HG03175 (cell line): ENCODE measurements around the gene LYZL1.
"Not testable (repeated sequence)": the region's sequence is repeated elsewhere in the genome, so short reads cannot be mapped to it uniquely, and the experiment has no call there.

ENCODE experiments used
- ATAC-seq: cut with Tn5 transposase; IDR thresholded peaks from one replicate; pipeline ENCODE4 v1.9.1; 2021; ENCODE audit warnings: mild to moderate bottlenecking, moderate library complexity; ENCODE audit not compliant: unreplicated experiment

LYZL1 gene

DNA sequence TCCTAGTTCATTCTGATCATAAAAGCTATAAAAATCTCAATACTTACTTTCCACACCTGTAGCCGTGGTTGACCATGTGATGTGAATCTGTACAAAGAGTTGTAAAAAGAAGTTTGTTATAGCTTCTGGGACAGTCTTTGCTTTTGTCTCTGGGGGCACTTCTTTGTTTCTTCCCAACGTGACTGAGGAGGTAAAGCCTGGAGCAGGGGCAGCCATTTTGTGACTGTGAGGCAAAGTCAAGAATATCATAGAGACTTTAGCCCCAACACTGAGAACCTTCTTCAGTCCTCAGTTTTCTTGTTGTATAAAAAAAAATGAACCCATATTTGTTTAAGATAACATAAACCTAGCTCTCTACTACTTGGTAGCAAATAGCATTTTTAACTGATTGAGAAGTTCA lies 29.4 kb upstream of the LYZL1 start:
- ATAC-seq: no peak

DNA sequence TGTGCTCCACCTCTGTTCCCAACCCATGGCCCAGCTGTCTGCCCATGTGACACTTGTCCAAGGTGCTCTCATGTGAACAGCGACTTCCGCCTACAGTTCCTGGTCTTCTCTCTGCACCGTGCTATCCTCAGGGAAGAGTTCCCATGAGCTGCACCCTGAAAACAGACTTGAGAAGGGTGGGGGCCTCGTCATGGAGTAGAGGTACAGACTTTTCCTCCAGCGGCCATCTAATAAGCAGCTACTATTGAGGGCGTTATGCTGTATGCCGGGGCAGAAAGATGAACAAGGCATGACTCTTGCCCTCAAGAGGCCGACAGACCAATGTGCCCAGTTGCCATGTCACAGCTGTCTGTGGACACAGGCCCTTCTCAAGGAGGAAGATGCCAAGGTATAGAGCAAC lies 25.4 kb upstream of the LYZL1 start:
- ATAC-seq: no peak

DNA sequence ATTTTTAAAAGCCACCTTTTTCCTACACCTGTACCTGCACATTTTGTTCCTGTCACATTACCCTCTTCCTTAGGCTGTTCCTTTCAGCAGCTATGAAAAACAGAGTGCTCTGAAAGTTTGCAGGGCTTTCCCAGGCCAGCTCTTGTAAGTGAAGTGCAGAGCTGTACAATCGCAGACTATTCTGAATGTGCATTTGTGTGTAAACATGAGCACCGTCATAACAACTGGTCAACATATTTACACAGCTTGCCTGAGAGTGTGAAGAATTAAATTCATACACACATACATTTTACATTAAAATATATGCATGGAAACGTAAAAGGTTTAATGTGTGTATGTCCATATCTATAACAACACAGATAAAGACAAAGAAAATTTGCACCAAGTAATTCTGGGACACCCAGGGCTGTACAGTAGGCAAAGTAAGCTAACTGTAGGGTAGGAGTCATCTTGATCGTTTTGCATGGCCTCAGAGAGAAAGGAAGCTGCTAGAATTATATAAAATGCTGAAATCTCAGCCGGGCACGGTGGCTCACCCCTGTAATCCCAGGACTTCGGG lies 23.6 kb upstream of the LYZL1 start:
- ATAC-seq: no peak

DNA sequence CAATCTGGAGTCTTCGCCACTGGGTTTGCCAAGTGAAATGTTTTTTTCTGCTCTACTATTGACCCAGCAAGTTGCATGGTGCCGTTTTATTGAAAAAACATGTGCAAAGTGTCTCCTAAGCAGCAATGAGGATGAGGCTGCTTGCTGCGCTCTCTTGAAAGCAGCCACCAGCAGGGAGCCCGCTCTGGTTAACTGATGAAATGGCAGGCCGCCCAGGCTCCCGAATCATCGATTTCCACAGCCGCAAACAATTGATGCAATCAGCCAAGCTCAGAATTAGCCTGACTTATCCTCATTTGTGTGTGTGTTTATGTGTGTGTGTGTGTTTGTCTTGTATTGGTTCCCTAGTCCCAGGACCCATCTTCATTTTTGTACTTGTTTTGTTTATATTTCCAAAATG lies 22.2 kb upstream of the LYZL1 start:
- no peak for ATAC-seq

DNA sequence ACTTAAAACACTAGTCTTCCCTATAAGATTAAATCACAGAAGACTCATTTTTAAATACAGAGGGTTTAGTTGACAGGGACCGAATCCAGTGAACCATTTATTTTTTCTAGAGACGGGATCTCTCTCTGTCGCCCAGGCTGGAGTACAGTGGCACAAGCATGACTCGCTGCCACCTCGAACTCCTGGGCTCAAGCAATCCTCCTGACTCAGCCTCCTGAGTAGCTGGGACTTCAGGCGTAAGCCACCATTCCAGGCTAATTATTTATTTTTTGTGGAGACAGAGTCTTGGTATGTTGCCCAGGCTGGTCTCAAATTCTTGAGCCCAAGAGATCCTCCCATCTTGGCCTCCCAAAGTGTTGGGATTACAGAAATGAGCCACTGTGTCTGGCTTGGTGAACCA lies 20.9 kb upstream of the LYZL1 start:
- ATAC-seq: no peak

DNA sequence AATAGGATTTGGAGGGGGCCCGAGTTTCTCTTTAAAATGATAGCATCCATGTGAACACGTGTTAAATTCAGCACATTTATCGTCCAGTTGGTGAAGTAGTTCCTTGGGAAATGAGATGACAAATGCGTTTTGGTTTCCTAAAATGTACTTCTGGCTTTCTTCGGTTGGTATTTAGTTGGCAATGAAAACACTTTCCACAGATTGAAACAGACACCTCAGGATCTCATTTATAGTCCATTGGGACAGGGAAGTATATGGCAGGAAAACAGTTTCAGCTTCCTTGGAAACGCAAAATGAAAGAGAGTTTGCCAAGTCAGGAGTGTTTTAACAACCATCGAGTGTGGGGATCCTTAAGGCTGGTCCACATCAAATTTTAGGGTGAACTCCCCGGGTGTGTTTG lies 19.4 kb upstream of the LYZL1 start:
- no peak for ATAC-seq

DNA sequence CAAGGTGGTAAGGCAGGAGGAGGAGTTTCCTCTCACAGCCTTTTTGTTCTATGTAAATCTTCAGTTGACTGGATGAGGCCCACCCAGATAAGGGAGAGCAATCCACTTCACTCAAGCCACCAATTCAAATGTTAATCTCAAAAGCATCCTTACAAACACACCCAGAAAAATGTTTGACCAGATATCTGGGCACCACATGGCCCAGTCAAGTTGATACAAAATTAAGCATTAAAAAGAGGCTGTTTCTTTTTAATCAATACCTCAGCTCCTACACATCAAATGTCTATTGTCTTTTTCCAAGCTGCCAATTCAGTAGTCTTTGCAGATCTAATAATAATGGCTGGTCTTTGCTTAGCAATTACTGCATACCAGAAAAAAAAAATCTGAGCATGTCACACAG lies 18.0 kb upstream of the LYZL1 start:
- no peak for ATAC-seq

DNA sequence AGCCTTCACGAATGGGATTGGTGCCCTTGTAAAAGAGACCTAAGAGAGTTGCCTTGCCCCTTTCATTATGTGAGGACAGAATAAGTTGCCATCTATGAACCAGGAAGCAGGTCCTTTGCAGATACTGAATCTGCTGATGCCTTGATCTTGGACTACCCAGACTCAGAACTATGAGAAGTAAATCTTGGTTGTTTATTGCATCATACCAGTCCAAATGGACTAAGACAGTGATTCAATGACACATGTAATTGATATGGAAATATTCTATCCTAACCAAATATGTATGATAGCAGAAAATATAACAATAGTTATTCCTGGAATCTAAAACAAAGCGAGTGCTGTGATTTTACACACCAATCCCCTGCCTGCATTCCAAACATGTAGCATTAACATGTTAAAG lies 17.0 kb upstream of the LYZL1 start:
- no peak for ATAC-seq

DNA sequence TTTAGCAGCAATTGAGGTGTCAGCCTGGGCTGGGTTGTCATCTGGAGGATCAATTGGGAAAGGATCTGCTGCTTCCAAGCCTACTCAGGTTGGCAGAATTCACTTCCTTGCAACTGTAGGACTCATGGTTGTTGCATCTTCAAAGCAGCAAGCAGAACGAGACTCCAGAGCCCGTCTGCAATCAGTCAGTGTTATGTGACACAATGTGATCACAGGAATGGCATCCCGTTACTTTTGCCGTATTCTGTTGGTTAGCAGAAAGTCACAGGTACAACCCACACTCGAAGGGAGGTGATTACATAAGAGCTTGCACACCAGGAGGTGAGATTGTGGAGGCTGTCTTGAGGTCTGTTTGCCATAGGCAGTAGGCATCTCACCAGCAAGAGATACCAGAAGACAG lies 15.4 kb upstream of the LYZL1 start:
- ATAC-seq: no peak

DNA sequence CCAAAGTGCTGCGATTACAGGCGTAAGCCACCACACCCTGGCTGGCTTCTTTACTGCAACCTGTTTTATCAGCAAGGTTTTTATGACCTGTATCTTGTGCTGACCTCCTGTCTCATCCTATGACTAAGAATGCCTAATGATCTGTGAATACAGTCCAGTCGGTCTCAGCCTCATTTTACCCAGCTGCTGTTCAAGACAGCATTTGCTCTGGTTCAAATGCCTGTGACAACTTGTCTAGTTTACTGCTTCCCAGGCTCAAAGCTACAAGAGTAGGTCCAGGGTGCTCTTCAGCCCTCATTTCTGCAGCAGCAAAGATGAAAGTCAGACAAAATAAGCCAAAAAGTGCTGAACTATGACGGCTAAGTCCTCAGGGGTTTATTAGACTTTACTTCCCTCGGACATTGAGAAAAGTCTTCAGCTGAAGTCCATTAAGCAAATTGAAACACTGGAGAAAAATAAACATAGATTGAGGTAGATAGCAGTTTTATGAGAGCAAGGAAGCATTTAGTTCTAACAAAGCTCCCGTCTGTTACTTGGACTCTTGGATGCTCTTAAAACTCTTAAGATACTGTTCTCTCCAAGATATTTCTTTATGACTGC lies 12.5 kb upstream of the LYZL1 start:
- ATAC-seq: no peak

DNA sequence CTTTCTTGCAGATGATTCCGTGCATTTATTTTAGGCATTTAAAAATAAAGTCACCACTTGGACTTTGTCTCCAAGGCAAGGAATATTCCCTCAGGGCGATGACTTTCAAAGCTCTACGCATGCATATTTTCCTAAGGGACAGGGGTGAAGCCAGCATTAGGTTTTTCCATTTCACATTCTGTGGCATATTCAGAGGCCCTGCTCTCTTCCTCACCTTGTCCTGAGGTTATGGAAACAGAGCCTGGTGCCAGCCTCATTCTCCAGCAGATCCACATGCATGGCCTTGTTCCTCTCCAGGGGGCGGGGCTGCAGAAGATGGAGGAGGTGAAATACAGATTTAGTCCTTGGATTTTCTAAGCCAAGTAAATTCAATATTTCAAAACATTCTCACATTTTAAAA lies 11.6 kb upstream of the LYZL1 start:
- ATAC-seq: no peak

DNA sequence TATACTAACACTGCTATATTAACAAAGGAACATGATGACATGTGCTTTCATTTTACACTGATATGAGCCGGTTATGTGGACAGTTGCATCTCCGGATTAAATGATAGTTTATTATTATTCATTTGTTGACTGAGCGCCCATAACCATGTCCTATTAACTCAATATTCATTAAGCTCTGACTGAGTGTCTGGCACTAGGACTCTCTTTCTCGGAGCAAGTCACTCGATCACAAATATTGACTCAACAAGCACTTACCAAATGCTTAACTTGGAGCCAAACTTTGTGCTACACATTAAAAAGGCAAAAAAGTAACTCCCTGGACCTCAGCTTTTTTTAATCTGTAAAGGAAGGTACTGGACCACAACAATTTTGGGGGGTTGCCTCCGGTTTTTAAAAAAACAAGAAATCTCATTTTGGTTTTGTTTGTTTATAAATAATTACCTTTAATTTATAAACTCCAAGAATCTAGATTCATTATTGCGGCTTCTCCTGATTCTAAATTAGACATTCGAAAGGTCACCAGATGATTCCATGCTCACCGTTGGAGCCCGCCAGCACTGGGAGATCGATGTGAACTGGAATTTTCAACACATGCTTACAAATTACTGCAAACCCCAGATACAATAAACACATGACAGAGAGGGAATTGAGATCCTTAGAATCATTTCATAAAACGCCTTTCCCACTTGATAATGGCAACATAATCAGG lies 8.9 kb upstream of the LYZL1 start:
- ATAC-seq: no peak

DNA sequence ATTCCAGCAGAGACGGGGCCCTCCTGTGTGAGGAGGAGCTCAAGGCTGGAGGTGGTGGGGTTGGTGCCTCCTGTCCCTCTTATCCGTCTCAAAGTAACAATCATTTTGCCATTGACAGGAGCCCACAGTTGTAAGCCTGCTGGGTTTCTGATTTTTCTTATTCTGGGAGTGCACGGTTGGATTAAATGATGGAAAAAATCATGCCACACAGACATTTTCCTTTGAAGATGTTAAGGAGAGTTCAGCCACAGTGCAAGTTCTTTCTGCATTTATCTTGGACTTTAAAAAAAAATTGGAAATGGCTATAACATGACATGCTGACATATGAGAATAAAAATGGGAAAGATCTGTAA lies 8.4 kb upstream of the LYZL1 start:
- no peak for ATAC-seq

DNA sequence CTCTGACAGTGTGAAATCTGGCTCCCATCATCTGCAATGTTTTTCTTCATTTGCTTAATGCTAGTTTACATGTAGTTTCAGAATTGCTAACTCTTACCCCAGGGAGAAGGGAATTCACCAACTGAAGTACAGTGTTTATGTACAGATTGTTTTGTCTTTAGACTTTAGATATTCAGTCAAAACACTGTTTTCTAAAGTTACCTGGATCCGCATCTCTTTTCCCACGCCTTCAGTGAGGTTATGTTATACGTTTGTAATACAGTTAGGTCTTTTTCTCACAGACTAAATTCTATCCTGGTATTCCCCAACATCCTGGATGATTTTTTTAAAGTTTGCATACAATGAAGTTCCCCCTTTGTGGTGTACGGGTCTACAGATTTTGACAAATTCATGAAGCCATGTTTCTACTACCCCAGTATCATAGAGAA lies 3.2 kb upstream of the LYZL1 start:
- ATAC-seq: peak; percentile 85

DNA sequence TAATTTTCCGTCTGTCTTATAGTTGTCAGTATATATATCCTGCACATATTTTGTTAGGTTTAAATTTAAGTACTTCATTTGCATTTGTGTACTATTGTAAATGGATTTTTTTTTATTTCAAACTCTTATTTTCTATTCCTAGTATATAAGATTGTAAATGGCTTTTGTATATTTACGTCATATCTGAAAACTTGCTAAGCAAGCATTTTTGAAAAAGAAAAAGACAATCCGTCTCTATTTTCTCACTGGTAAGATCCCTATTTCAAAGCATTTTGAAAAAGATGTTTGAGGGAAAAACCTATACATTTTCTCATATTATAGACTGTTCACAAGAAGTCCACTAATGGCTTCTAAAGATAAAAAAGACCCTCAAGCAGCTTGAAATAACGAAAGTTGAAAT lies 1.2 kb upstream of the LYZL1 start:
- no peak for ATAC-seq

DNA sequence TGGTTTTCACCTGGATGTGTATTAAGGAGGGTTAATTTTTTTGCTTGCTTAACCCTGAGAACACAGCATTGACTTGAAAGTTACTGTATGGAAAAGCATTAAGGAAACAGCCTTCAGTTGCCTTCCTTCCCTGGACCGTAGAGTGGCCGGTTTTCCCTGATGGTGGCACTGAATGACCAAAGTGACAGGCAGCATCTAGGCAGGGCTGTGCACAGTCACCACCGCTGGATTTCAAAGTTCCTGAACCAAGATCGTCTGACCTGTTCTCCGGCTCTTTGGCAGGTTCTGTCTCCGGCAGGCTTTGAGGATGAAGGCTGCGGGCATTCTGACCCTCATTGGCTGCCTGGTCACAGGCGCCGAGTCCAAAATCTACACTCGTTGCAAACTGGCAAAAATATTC lies 2.7 kb downstream of the LYZL1 start:
- not testable (repeated sequence) for ATAC-seq

DNA sequence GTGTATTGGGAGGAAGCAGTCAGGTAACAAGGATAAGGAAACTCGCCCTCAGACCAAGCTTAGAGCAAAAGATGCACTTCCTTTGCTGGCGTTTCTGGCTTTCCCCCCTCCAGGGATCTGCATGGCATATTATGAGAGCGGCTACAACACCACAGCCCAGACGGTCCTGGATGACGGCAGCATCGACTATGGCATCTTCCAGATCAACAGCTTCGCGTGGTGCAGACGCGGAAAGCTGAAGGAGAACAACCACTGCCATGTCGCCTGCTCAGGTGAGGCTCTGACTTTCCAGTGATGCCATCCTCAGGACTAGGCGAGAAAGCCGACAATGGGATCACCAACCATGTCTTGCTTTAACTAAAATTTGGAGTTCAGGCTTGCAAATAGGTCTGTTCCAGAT lies 3.5 kb downstream of the LYZL1 start:
- not testable (repeated sequence) for ATAC-seq

DNA sequence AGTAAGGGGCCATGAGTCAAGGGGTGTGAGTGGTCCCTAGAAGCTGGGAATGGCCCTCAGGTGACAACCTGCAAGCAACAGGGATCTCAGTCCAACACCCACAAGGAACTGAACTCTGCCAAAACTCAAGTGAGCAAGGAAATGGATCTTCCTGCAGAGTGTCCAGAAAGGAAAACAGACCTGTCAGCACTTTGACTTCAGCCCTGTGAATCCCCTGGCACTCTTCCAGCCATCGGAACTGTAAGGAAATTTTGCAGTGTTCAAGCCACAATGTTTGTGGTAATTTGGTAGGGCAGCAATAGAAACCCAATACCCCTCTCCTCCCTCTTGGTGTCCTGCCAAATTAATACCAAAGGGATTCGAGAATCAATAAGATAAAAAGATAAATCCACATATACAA lies 6.9 kb downstream of the LYZL1 start:
- ATAC-seq: no peak

DNA sequence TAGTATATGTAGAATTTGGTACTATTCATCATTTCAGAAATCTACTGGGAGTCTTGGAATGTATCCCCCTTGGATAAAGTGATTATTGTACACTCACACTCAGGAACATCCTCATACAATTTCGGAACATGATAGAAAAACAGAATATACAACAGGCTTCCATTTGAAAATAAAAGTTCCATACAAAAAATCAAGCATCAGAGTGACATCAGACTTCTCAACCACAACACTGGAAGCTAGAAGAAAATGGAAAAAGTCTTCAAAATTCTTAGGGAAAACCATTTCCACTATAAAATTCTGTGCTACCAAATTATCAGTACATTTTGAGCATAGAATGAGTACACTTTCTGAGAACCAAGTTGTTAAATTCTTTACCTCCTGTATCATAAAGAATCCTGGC lies 8.8 kb downstream of the LYZL1 start:
- ATAC-seq: no peak

DNA sequence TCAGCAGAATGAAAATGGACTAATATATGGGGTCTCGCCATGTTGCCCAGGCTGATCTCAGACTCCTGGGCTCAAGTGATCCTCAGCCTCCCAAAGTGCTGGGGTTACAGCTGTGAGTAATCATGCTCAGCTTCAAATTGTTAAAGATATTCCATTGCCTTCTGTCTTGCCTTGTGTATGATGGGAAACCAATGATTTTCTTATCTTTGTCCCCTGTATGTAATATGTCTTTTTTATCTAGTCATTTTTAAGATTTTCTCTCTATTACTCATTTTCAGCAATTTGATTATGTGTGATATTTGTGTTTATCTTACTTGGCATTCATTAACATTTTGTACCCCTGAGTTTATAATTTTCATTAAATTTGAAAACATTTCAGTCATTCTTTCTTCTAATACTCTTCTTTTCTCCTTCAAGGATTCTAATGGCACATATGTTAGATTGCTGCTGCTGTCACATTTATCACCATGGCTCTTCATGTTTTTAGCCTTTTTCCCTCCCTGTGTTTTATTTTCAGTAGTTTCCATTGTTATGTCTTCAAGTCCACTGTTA lies 12.6 kb downstream of the LYZL1 start:
- no peak for ATAC-seq

DNA sequence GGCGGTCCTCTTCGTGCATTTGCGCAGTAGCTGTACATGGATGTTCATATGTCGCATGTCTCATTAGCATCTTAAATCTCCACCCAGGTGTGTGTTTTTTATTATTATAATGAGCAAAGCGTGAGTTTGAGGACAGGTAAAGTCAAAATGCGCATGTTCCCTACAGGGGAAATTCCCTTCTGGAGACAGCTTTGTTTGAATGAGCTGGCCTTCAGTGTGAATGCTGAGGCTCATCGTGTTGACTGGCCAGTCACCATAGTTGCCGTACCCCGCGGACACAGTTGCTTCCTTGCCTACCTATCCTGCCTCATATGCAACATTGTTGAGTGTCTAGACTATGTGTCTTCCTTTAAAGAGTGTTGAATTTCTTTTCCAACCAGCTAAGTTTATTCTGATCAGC lies 13.6 kb downstream of the LYZL1 start:
- no peak for ATAC-seq

DNA sequence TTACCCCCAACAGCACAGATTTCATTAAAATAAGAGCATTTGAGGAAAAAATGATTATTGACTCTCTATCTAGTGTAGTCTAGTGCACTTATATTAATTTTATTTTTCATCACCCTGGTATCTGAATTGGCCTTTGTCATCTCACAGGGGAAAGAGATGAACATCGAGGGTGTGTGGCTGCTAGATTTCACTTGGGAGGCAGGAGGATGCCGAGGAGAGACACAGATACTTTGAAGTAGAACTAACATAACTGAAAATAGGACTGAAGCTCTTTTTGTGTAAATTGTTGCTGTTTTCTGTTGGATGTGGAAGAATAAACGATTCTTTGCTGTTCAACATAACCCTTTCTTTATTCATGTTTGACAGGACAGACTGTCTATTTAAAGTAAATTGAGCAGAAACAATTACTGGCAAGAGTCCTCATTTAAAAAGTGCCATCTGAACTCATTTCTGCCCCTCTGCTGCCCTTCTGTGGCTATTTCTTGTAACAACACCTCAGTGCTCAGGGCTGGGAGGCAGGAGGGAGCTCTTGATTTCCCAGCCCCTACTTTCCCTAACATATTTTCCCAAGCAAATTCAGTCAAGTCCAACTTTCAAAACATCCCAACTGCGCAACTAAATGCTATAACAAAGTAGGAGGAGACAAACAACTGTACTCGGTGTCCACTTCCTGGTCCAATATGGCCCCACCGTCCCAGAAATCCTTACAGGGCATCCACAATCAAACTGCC lies 15.6 kb downstream of the LYZL1 start:
- ATAC-seq: peak; percentile 62
